H1 (cell line): ENCODE results near the gene AREG. TPM values are rescaled to one million over a fixed set of nuclear protein-coding genes. Genes with fewer than 3 reads are reported as not detected.

Experiments
- CTCF ChIA-PET: fragments of 300-600 bp; sonication (Branson Sonifier 250); formaldehyde crosslinking; loops from one replicate; lab custom pipeline; 2021; ENCODE audit not compliant: partially characterized antibody; lab: Charles Lee
- POLR2A ChIA-PET: fragments of 300-600 bp; sonication (Branson Sonifier 250); formaldehyde crosslinking; loops from one replicate; lab custom pipeline; 2021; ENCODE audit warnings: inconsistent platforms; ENCODE audit not compliant: partially characterized antibody; lab: Charles Lee
- DNase-seq, 2 experiments: peaks; one replicate each; pipeline versions ENCODE4 v3.0.0 to v3.0.0-alpha.2; 2010 to 2022; ENCODE audit warnings: low spot score in 2 of 2, low read depth in 1 of 2, mixed read lengths in 1 of 2
- FAIRE-seq: peaks from 2 replicates; lab custom pipeline; 2011; peaks lifted over from hg19 to GRCh38; lab: Jason Lieb, UNC
- H2AFZ ChIP-seq: 2 replicates; pipeline ENCODE4 v1.8.1; 2012; ENCODE audit warnings: low read length, inconsistent platforms
- H2AK5ac ChIP-seq: 2 replicates; pipeline ENCODE4 v1.6.1; 2013; ENCODE audit warnings: low read depth, low read length
- H2BK120ac ChIP-seq: replicated peaks from 2 replicates; pipeline ENCODE3; 2013; ENCODE audit warnings: low read depth, low read length, inconsistent platforms
- H2BK12ac ChIP-seq: 2 replicates; pipeline ENCODE4 v1.6.1; 2013; ENCODE audit warnings: low read depth, low read length
- H2BK15ac ChIP-seq: 2 replicates; pipeline ENCODE4 v1.6.1; 2013; ENCODE audit warnings: low read length
- H2BK20ac ChIP-seq: 2 replicates; pipeline ENCODE4 v1.6.1; 2013; ENCODE audit warnings: low read length
- H2BK5ac ChIP-seq: 2 replicates; pipeline ENCODE4 v1.6.1; 2013; ENCODE audit warnings: low read depth, low read length
- H3K14ac ChIP-seq: 2 replicates; pipeline ENCODE4 v1.6.1; 2013; ENCODE audit warnings: inconsistent platforms; ENCODE audit not compliant: insufficient read length
- H3K18ac ChIP-seq: 2 replicates; pipeline ENCODE4 v1.6.1; 2013; ENCODE audit warnings: low read length; ENCODE audit errors: extremely low read depth
- H3K23ac ChIP-seq: 2 replicates; pipeline ENCODE4 v1.6.1; 2013; ENCODE audit warnings: inconsistent platforms; ENCODE audit not compliant: insufficient read length
- H3K23me2 ChIP-seq: 2 replicates; pipeline ENCODE4 v1.6.1; 2013; ENCODE audit warnings: low read depth, low read length
- H3K27ac ChIP-seq: 2 replicates; pipeline ENCODE4 v1.6.1; 2011; ENCODE audit warnings: low read depth, low read length, inconsistent platforms
- H3K27me3 ChIP-seq, 4 experiments: replicated peaks in 1 of 4; 1 replicate in 1 of 4; 2 replicates in 3 of 4; pipeline versions ENCODE4 v1.6.1 to v1.8.1; 2011 to 2013; ENCODE audit warnings: low read length in 3 of 4, mild to moderate bottlenecking in 3 of 4, inconsistent platforms in 2 of 4, mixed read lengths in 2 of 4, moderate library complexity in 1 of 4; ENCODE audit not compliant: control insufficient read depth in 3 of 4, insufficient read depth in 3 of 4; ENCODE audit errors: extremely low read depth in 1 of 4
- H3K36me3 ChIP-seq, 4 experiments: 2 replicates each; pipeline versions ENCODE4 v1.6.1 to v1.8.1; 2011 to 2013; ENCODE audit warnings: mild to moderate bottlenecking in 4 of 4, low read length in 3 of 4, moderate library complexity in 2 of 4, control low read depth in 1 of 4, inconsistent platforms in 1 of 4; ENCODE audit not compliant: insufficient read depth in 4 of 4, control insufficient read depth in 2 of 4
- H3K4ac ChIP-seq: replicated peaks from 2 replicates; pipeline ENCODE3; 2013; ENCODE audit warnings: low read length, low read depth, mixed read lengths, inconsistent platforms; ENCODE audit not compliant: insufficient read length
- H3K4me1 ChIP-seq, 4 experiments: replicated peaks in 1 of 4; 1 replicate in 1 of 4; 2 replicates in 3 of 4; pipeline versions ENCODE4 v1.6.1 to v1.8.1; 2011 to 2013; ENCODE audit warnings: low read length in 3 of 4, inconsistent platforms in 2 of 4, mixed read lengths in 1 of 4; ENCODE audit not compliant: insufficient read depth in 4 of 4, control insufficient read depth in 3 of 4
- H3K4me2 ChIP-seq, 2 experiments: 2 replicates each; pipeline versions ENCODE4 v1.6.1 to v1.8.1; 2011 to 2013; ENCODE audit warnings: low read depth in 2 of 2, low read length in 2 of 2, control low read depth in 1 of 2, inconsistent platforms in 1 of 2, mild to moderate bottlenecking in 1 of 2; ENCODE audit not compliant: insufficient read depth in 1 of 2
- H3K4me3 ChIP-seq, 4 experiments: fragments of 200-600, 300-600 bp in 1 of 4; sonication (generic), shearing (Covaris generic), sonication (Bioruptor Twin) in 1 of 4; 2 replicates each; pipeline versions ENCODE4 v1.5.1 to v1.8.1; 2011 to 2016; ENCODE audit warnings: low read length in 4 of 4, low read depth in 3 of 4, control low read depth in 2 of 4, inconsistent platforms in 2 of 4, mild to moderate bottlenecking in 2 of 4, mixed read lengths in 1 of 4, moderate library complexity in 1 of 4; ENCODE audit not compliant: insufficient read depth in 2 of 4; ENCODE audit errors: extremely low read depth in 1 of 4
- H3K56ac ChIP-seq: replicated peaks from 2 replicates; pipeline ENCODE3; 2013; ENCODE audit warnings: low read depth, mild to moderate bottlenecking, mixed read lengths, low read length, inconsistent platforms; ENCODE audit not compliant: insufficient read length
- H3K79me1 ChIP-seq: 2 replicates; pipeline ENCODE4 v1.6.1; 2013; ENCODE audit warnings: low read depth, low read length, control low read depth
- H3K79me2 ChIP-seq, 2 experiments: 2 replicates each; pipeline versions ENCODE4 v1.6.1 to v1.8.1; 2012 to 2013; ENCODE audit warnings: low read length in 2 of 2, mild to moderate bottlenecking in 2 of 2, inconsistent platforms in 1 of 2; ENCODE audit not compliant: insufficient read depth in 2 of 2, control insufficient read depth in 1 of 2
- H3K9ac ChIP-seq, 4 experiments: replicated peaks in 1 of 4; 1 replicate in 1 of 4; 2 replicates in 3 of 4; pipeline versions ENCODE4 v1.6.1 to v1.8.1; 2011 to 2013; ENCODE audit warnings: low read depth in 3 of 4, low read length in 3 of 4, control low read depth in 2 of 4, mild to moderate bottlenecking in 2 of 4, moderate library complexity in 2 of 4, inconsistent platforms in 1 of 4; ENCODE audit errors: extremely low read depth in 1 of 4
- H3K9me3 ChIP-seq, 2 experiments: 2 replicates each; pipeline versions ENCODE4 v1.6.1 to v1.8.1; 2012 to 2013; ENCODE audit warnings: mild to moderate bottlenecking in 2 of 2, moderate library complexity in 2 of 2, control low read depth in 1 of 2, inconsistent platforms in 1 of 2, low read depth in 1 of 2, low read length in 1 of 2, mixed read lengths in 1 of 2; ENCODE audit not compliant: insufficient read depth in 2 of 2
- H4K20me1 ChIP-seq, 2 experiments: replicated peaks in 1 of 2; 2 replicates each; pipeline versions ENCODE3 to v1.8.1; 2011 to 2013; ENCODE audit warnings: inconsistent platforms in 2 of 2, low read length in 2 of 2, mild to moderate bottlenecking in 1 of 2; ENCODE audit not compliant: insufficient read depth in 2 of 2, control insufficient read depth in 1 of 2
- H4K5ac ChIP-seq: 2 replicates; pipeline ENCODE4 v1.6.1; 2013; ENCODE audit warnings: low read length, low read depth, mixed read lengths, inconsistent platforms; ENCODE audit not compliant: insufficient read length
- H4K8ac ChIP-seq: 2 replicates; pipeline ENCODE4 v1.8.0; 2013; ENCODE audit warnings: mild to moderate bottlenecking, moderate library complexity, low read length, inconsistent platforms; ENCODE audit not compliant: insufficient read depth; ENCODE audit errors: extremely low read depth
- H4K91ac ChIP-seq: replicated peaks from 2 replicates; pipeline ENCODE3; 2013; ENCODE audit warnings: low read length, mixed read lengths, inconsistent platforms; ENCODE audit not compliant: insufficient read length
- CBX5 ChIP-seq: fragments of 300-800, 300-1000 bp; sonication (generic); IDR thresholded peaks from 2 replicates; pipeline ENCODE4 v1.7.1; 2016; ENCODE audit warnings: antibody characterized with exemption, low read length, low read depth
- CHD1 ChIP-seq: IDR thresholded peaks from 2 replicates; pipeline ENCODE4 v1.6.1; 2012; ENCODE audit warnings: low read depth, low read length, improper control_type of control experiment
- GTF2F1 ChIP-seq: IDR thresholded peaks from 2 replicates; pipeline ENCODE4 v1.6.1; 2012; ENCODE audit warnings: low read depth, low read length, improper control_type of control experiment, borderline replicate concordance
- HDAC2 ChIP-seq, 2 experiments: fragments of 300-600 bp in 1 of 2; sonication (generic) in 1 of 2; IDR thresholded peaks; 2 replicates each; pipeline ENCODE4 v1.6.1; 2011 to 2012; ENCODE audit warnings: low read depth in 2 of 2, low read length in 2 of 2, mild to moderate bottlenecking in 2 of 2, moderate library complexity in 2 of 2, borderline replicate concordance in 1 of 2, inconsistent platforms in 1 of 2
- JUN ChIP-seq: IDR thresholded peaks from 2 replicates; pipeline ENCODE4 v1.6.1; 2011; ENCODE audit warnings: low read depth, mild to moderate bottlenecking, improper control_type of control experiment, low read length
- KDM4A ChIP-seq: IDR thresholded peaks from one replicate; pipeline ENCODE4 v1.7.1; 2012; ENCODE audit warnings: low read depth, mild to moderate bottlenecking, moderate library complexity, low read length, inconsistent platforms; ENCODE audit not compliant: severe bottlenecking
- KDM5A ChIP-seq: fragments of 200-600 bp; IDR thresholded peaks from 2 replicates; pipeline ENCODE4 v1.7.1; 2012; ENCODE audit warnings: mild to moderate bottlenecking, low read length, inconsistent platforms, mixed read lengths
- RXRA ChIP-seq: IDR thresholded peaks from 2 replicates; pipeline ENCODE4 v1.6.1; 2011; ENCODE audit warnings: low read depth, mild to moderate bottlenecking, low read length, moderate library complexity; ENCODE audit not compliant: insufficient read depth
- TAF1 ChIP-seq: IDR thresholded peaks from 2 replicates; pipeline ENCODE4 v1.6.1; 2011; ENCODE audit warnings: mild to moderate bottlenecking, low read depth, low read length
- whole genome bisulfite sequencing, 2 experiments: shearing (Covaris generic) in 1 of 2; methylation state at CpG; one replicate each; pipeline versions ENCODE4 v1.1.6 to v1.1.7; 2013 to 2015; ENCODE audit warnings: low lambda C conversion rate in 2 of 2, mixed read lengths in 2 of 2, inconsistent platforms in 1 of 2, low coverage in 1 of 2, missing lambda C conversion rate in 1 of 2; ENCODE audit not compliant: insufficient replicate concordance in 2 of 2, insufficient coverage in 1 of 2, insufficient read length in 1 of 2; ENCODE audit errors: extremely low coverage in 1 of 2, missing lambda C conversion rate in 1 of 2; 5-methylcytosine and 5-hydroxymethylcytosine counted together
- polyA plus RNA-seq, 7 experiments: library from polyadenylated mRNA; depleted of rRNA in 3 of 7; stranded (reverse) in 5 of 7; unstranded in 2 of 7; fragments of >200 nt in 5 of 7; fragments of 200-250 nt in 2 of 7; gene quantifications; 1 replicate in 5 of 7; 2 replicates in 1 of 7; 4 replicates in 1 of 7; pipeline versions ENCODE4 v1.2.1 to v1.2.3, GENCODE V29; 2011 to 2013; ENCODE audit warnings: missing spikeins in 2 of 7, mixed read lengths in 2 of 7
- total RNA-seq: library from RNA; stranded (reverse); fragmentation: NEBNext Ultra II Directional; extraction: Animal tissue kit (Norgen Biotek cat#: 25700); gene quantifications from 2 replicates; pipeline ENCODE4 v1.2.1, GENCODE V29; 2021

AREG gene
- total and polyA plus RNA-seq, 2 of the 8 experiments (the other 6 are each of a cell fraction or from before 2014, with no cell fraction given): not detected

GRCh38 chr4:74418063-74418670 lies 26.8 kb upstream of the AREG start:
- POLR2A ChIA-PET: no interaction called here

More at GRCh38 chr4:74418063-74418670, 26.8 kb upstream of the AREG start:
- CTCF ChIA-PET: interaction anchor here (1.7 kb wide), 1 partner anchor 16 kb away, joined by 6 read pairs; no protein-coding TSS in a partner anchor
- Histone ChIP-seq H2AK5ac (no peak overlapping the region), H2BK12ac (no peak overlapping the region), H2BK20ac (no peak overlapping the region), H3K4ac (no peak overlapping the region), H3K27me3 (no peaks in the 10 kb centered on the region), H3K79me2 (no peaks in the 10 kb centered on the region), H3K36me3 (no peaks in the 10 kb centered on the region), H3K4me3 (no peak overlapping the region), H3K4me2 (no peak overlapping the region), H3K18ac (no peak overlapping the region)
- TF ChIP-seq CHD1 (no peak), GTF2F1 (no peak), KDM5A (no peak), RXRA (no peak), HDAC2 (IDR thresholded peaks at IDR 0.05; ENCODE audit: borderline replicate concordance in 1 of 2, low read depth in 2 of 2, low read length in 2 of 2) (no peak), TAF1 (no peak), JUN (no peak), KDM4A (no peak), CBX5 (no peak)
- TF ChIP-seq, all 59 proteins: peak for 0
- Histone ChIP-seq H3K56ac (no peak overlapping the region), H4K20me1 (no peaks in the 10 kb centered on the region), H3K9ac (no peak overlapping the region), H2BK120ac (no peak overlapping the region), H3K14ac (no peak overlapping the region), H3K79me1 (no peaks in the 10 kb centered on the region), H4K8ac (no peak overlapping the region), H4K91ac (no peak overlapping the region), H2BK5ac (no peak overlapping the region), H2AFZ (no peak overlapping the region), H3K23me2 (no peaks in the 10 kb centered on the region; the same call in 1 of the 2 replicates), H3K23ac (no peak overlapping the region), H4K5ac (no peak overlapping the region), H2BK15ac (no peak overlapping the region), H3K27ac (no peak overlapping the region), H3K9me3 (no peaks in the 10 kb centered on the region; a peak in 1 of 4 replicates), H3K4me1 (no peaks in the 10 kb centered on the region)
- 75% methylated on average over 6 of the region's 6 CpGs; no CpG with 5 or more reads in 1 of the 2 experiments for WGBS, 2 experiments
- DNase-seq: no peak
- FAIRE-seq: no peak
